GM12864 (cell line): ENCODE measurements around the gene PCDHGA10.

Source experiments
- DNase-seq: peaks from one replicate; pipeline ENCODE4 v3.0.0-alpha.2; 2011; ENCODE audit warnings: low read depth
- H3K4me3 ChIP-seq: 2 replicates; pipeline ENCODE4 v1.5.1; 2011; ENCODE audit warnings: mild to moderate bottlenecking, low read depth, low read length, control low read depth
- TF ChIP-seq, protein P1 (sequence below): IDR thresholded peaks from 2 replicates; pipeline ENCODE4 v1.5.1; 2011; ENCODE audit warnings: low read depth, mild to moderate bottlenecking, moderate library complexity, low read length, control low read depth, inconsistent platforms; ENCODE audit errors: missing control alignments

The PCDHGA10 gene

DNA sequence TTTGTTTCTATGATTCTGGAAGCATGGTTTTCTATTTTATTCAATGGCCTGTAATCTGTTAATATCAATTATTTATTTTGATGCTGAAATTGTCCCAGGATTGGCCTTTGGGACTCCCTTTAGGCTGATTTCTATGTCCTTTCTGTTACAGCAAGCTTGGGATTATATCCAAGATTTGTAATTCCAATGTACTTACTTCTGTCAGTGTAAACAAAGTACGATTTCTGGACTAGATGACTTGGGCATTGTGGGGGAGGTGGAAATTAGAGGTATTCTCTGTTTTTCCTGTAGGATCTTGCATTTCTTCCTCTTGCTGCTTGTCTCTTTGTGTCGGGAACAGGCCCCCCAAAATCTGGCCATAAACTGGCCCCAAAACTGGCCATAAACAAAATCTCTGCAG, 21.2 kb downstream of the PCDHGA10 start:
- TF ChIP-seq, protein P1, sequence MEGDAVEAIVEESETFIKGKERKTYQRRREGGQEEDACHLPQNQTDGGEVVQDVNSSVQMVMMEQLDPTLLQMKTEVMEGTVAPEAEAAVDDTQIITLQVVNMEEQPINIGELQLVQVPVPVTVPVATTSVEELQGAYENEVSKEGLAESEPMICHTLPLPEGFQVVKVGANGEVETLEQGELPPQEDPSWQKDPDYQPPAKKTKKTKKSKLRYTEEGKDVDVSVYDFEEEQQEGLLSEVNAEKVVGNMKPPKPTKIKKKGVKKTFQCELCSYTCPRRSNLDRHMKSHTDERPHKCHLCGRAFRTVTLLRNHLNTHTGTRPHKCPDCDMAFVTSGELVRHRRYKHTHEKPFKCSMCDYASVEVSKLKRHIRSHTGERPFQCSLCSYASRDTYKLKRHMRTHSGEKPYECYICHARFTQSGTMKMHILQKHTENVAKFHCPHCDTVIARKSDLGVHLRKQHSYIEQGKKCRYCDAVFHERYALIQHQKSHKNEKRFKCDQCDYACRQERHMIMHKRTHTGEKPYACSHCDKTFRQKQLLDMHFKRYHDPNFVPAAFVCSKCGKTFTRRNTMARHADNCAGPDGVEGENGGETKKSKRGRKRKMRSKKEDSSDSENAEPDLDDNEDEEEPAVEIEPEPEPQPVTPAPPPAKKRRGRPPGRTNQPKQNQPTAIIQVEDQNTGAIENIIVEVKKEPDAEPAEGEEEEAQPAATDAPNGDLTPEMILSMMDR: no peak
- H3K4me3 ChIP-seq: no peak overlapping the region
- DNase-seq: no peak

DNA sequence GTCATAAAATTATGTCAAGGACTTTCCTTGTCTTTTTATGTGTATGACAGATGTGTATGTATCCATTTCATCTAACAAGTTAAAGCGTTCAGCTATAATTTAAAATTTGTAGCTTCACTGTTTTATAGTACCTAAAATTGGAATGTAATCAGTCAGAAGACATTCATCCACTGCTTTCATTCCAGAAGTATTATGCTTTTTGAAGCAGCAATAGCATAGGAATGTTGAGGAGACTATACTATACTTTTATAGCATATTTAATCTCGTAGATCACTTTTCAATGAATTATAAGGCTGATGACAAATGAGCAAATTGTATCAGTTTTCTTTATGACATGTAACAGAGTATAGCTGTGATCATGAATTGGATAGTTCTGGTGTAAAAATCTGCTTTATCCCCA, 24.4 kb downstream of the PCDHGA10 start:
- no peak for DNase-seq
- TF ChIP-seq, protein P1: no peak
- no peak overlapping the region for H3K4me3 ChIP-seq

DNA sequence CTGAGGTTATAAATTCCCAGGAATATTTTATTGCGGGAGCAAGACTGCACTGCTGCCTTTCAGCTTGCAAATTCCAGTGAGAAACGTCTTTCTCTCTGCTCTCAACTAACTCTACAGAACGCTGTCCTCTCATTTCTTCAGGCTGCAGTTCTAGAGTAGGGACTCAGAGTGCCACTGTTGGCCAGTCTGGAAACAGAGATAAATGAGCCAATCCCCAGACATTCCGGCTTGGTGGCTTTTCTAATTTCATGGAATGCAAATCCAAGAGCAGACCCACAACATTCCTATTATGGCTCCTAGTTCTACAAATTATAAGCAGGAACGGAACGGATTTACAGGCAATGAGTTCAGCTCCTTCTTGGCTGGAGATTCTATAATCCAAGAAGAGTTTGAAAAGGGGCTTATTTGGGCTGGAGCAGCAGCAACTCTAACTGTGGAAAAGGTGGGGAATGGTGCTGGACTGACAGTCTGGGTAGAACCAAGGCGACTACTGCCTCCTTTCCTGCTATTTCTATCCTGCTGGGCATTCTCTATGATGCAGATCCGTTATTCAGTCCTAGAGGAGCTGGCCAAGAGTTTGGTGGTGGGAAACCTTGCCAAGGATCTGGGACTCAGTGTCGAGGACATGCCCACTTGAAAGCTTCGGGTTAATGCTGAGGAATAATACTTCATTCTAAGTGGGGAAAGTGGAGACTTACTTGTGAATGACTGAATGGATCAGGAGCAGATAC, 26.8 kb downstream of the PCDHGA10 start:
- TF ChIP-seq, protein P1: no peak
- no peak overlapping the region for H3K4me3 ChIP-seq
- DNase-seq: no peak

DNA sequence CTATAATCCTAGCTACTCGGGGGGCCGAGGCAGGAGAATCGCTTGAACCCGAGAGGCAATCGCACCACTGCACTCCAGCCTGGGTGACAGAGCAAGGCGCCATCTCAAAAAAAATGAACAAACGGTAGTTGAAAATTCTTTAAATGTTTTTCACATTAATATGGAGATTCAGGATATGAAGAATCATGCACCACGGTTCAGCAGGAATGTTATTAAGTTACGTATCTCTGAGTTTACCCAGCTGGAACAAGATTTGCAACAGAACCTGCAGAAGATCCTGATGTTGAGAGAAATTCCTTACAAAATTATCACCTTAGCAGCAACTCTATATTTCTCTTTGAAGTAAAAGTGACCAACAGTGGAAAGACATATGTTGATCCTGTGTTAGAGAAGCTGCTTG, 27.6 kb downstream of the PCDHGA10 start:
- TF ChIP-seq, protein P1: no peak
- DNase-seq: no peak
- H3K4me3 ChIP-seq: no peak overlapping the region

DNA sequence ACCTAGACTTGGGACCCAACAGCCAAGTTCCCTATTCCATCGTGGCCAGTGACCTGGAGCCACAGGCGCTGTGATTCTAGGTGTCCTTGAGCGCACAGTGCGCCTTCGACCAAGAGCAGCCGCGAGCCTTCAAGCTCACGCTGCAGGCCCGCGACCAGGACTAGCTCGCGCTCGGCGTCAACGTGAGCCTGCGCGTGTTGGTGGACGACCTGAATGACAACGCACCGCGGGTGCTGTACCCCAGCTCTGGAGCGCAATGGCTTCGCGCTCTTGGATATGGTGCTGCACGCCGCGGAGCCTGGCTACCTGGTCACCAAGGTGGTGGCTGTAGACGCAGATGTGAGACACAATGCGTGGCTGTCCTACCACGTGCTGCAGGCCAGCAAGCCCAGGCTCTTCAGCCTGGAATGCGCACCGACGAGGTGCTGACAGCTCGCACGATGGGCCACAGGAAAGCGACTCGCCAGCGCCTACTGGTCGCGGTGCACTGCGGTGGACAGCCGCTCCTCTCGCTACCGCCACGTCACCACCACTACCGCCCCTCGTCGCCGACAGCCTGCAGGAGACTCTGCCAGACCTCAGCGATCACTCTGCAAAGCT, 28.9 kb downstream of the PCDHGA10 start:
- no peak overlapping the region for H3K4me3 ChIP-seq
- no peak for DNase-seq
- TF ChIP-seq, protein P1: no peak

DNA sequence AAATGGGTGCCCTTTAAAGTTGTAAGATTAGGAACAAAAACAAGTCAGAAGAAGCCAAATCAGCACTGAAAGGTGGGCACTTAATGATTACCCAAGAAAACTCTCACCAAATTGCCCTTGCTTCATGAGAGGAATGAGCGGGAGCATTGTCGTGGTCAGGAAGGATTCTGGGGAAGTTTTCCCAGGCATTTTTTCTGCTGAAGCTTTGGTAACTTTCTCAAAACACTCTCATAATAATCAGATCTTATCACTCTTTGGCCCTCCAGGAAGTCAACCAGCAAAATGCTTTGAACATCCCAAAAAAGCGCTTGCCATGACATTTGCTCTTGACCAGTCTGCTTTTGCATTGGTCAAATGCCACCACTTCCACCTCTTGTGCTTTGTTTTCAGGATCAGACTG, 52.6 kb downstream of the PCDHGA10 start:
- TF ChIP-seq, protein P1: no peak
- DNase-seq: no peak
- no peak overlapping the region for H3K4me3 ChIP-seq
